Measurements from ENCODE around the gene UFSP2.

DNA sequence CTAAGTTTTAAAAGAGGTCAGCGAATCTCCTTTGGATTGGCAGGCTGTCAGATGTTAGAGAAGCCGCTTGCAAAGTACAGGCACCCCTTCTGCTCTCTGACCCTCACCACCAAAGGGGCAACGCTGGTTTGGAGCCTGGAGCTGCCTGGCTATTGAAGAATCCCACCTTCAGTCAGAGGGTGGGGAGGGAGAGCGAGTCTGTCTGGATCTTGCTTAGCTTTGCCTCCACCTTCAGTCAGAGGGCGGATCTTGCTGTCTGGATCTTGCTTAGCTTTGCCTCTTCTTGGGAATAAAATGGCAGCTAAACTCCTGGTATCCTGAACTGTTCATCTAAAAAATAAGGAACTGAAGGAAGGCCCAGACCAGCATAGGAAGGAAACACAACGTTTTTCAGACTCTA, 38.4 kb upstream of the UFSP2 start:
- TF ChIP-seq TAF1 (IDR thresholded peaks at IDR 0.05; ENCODE audit: borderline replicate concordance, low read depth, low read length) (no peak), POLR2A (IDR thresholded peaks at IDR 0.05; ENCODE audit: low read depth, low read length) (no peak)

Data from GM12892 (cell line).